Nephron (organoid): Measurements from ENCODE around the gene TNC.
A peak's percentile ranks its signal among the peaks of the same experiment; 100 is the strongest.

Experiments
- H3K27ac Mint-ChIP-seq, 3 experiments: 2 replicates each; pipeline ENCODE4 v1.8.0; 2020; ENCODE audit warnings: mixed read lengths in 3 of 3, mild to moderate bottlenecking in 2 of 3, moderate library complexity in 1 of 3
- H3K27me3 Mint-ChIP-seq: 2 replicates; pipeline ENCODE4 v1.8.0; 2021; ENCODE audit warnings: low read depth, mild to moderate bottlenecking, moderate library complexity, mixed read lengths
- H3K36me3 Mint-ChIP-seq: 2 replicates; pipeline ENCODE4 v1.8.0; 2020; ENCODE audit warnings: low read depth, mixed read lengths
- H3K4me1 Mint-ChIP-seq: 2 replicates; pipeline ENCODE4 v1.8.0; 2020; ENCODE audit warnings: mixed read lengths
- H3K4me3 Mint-ChIP-seq, 3 experiments: 2 replicates each; pipeline ENCODE4 v1.8.0; 2020; ENCODE audit warnings: mild to moderate bottlenecking in 3 of 3, mixed read lengths in 3 of 3, moderate library complexity in 2 of 3
- H3K9me3 Mint-ChIP-seq: 2 replicates; pipeline ENCODE4 v1.8.0; 2020; ENCODE audit warnings: mixed read lengths
- TF ChIP-seq, protein P1 (sequence below), 3 experiments: fragments of 200-600 bp; sonication (generic); IDR thresholded peaks; one replicate each; pipeline ENCODE4 v1.5.0; 2021; ENCODE audit warnings: antibody characterized with exemption in 3 of 3; ENCODE audit not compliant: unreplicated experiment in 3 of 3

The TNC gene

DNA sequence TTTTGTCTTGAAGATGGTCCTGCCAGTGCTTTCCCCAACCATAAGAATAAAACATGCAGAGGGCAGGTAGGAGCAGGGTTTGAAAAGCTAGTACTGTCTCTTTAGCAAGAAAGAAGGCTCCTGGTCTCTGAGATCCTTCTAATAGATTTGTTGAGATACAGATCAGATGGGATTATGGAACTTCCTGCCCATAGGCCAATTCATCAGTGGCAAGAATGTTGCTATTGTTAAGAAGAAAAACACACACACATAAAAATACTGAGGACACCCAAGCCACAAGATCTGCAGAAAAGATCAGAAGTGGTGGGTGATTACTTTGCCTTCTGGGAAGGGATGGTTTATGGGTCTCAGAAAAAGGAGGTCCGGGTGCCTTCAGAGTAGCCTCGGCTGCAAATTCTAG is 59.8 kb downstream of the TNC start:
- H3K4me1 Mint-ChIP-seq = no peaks in the 10 kb centered on the region
- H3K4me3 Mint-ChIP-seq = no peak overlapping the region
- H3K27me3 Mint-ChIP-seq = no peaks in the 10 kb centered on the region
- no peak overlapping the region for H3K27ac Mint-ChIP-seq
- H3K9me3 Mint-ChIP-seq = no peaks in the 10 kb centered on the region
- TF ChIP-seq, protein P1, sequence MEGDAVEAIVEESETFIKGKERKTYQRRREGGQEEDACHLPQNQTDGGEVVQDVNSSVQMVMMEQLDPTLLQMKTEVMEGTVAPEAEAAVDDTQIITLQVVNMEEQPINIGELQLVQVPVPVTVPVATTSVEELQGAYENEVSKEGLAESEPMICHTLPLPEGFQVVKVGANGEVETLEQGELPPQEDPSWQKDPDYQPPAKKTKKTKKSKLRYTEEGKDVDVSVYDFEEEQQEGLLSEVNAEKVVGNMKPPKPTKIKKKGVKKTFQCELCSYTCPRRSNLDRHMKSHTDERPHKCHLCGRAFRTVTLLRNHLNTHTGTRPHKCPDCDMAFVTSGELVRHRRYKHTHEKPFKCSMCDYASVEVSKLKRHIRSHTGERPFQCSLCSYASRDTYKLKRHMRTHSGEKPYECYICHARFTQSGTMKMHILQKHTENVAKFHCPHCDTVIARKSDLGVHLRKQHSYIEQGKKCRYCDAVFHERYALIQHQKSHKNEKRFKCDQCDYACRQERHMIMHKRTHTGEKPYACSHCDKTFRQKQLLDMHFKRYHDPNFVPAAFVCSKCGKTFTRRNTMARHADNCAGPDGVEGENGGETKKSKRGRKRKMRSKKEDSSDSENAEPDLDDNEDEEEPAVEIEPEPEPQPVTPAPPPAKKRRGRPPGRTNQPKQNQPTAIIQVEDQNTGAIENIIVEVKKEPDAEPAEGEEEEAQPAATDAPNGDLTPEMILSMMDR (IDR thresholded peaks at IDR 0.05; ENCODE audit: unreplicated experiment in 3 of 3) = no peak
- H3K36me3 Mint-ChIP-seq = peaks cover 30% of the 10 kb centered on the region

DNA sequence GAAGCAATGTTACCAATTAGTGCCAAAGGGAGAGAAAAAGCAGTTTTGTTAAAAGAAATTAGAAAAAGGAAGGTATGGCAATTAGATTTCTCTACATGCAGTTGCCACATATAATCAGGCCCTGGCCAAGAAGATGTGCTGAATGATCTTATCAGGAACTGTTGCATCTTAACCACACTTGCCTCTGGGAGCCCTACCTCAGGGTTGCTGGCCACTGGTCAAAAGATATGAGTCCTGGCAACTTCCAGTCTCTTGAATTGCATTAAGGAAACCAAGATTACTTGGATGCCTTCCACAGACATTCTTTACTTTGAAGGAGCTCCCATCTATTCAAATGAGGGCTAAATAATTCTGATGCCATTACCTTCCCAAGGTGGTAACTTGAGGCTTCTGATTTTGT is 60.4 kb downstream of the TNC start:
- Mint-ChIP-seq H3K4me1 (no peaks in the 10 kb centered on the region), H3K27ac (no peak overlapping the region), H3K9me3 (no peaks in the 10 kb centered on the region), H3K4me3 (no peak overlapping the region), H3K27me3 (no peaks in the 10 kb centered on the region), H3K36me3 (peaks cover 33% of the 10 kb centered on the region)
- TF ChIP-seq, protein P1 (IDR thresholded peaks at IDR 0.05; ENCODE audit: unreplicated experiment in 3 of 3) = no peak

- Mint-ChIP-seq H3K27ac (no peak overlapping the region), H3K4me1 (no peaks in the 10 kb centered on the region), H3K27me3 (no peaks in the 10 kb centered on the region), H3K36me3 (peaks cover 20% of the 10 kb centered on the region), H3K9me3 (no peaks in the 10 kb centered on the region), H3K4me3 (no peak overlapping the region)
- TF ChIP-seq, protein P1 (IDR thresholded peaks at IDR 0.05; ENCODE audit: unreplicated experiment in 3 of 3) = no peak
These were observed 67.9 kb downstream of the TNC start for GRCh38 chr9:115050002-115050490.

GRCh38 chr9:115046824-115047223 is 71.1 kb downstream of the TNC start:
- no peaks in the 10 kb centered on the region for H3K9me3 Mint-ChIP-seq
- H3K36me3 Mint-ChIP-seq = peaks cover 15% of the 10 kb centered on the region
- no peak overlapping the region for H3K27ac Mint-ChIP-seq
- H3K4me1 Mint-ChIP-seq = no peaks in the 10 kb centered on the region
- no peak overlapping the region for H3K4me3 Mint-ChIP-seq
- H3K27me3 Mint-ChIP-seq = no peaks in the 10 kb centered on the region
- TF ChIP-seq, protein P1 (IDR thresholded peaks at IDR 0.05; ENCODE audit: unreplicated experiment in 3 of 3) = no peak

- Mint-ChIP-seq H3K27ac (no peak overlapping the region), H3K36me3 (peaks cover 15% of the 10 kb centered on the region), H3K4me3 (no peak overlapping the region), H3K27me3 (no peaks in the 10 kb centered on the region), H3K9me3 (no peaks in the 10 kb centered on the region), H3K4me1 (no peaks in the 10 kb centered on the region)
- TF ChIP-seq, protein P1 (IDR thresholded peaks at IDR 0.05; ENCODE audit: unreplicated experiment in 3 of 3) = no peak
These were observed 71.8 kb downstream of the TNC start for GRCh38 chr9:115046199-115046598.

GRCh38 chr9:115043632-115044031 is 74.3 kb downstream of the TNC start:
- Mint-ChIP-seq H3K9me3 (no peaks in the 10 kb centered on the region), H3K36me3 (peaks cover 15% of the 10 kb centered on the region), H3K4me1 (no peaks in the 10 kb centered on the region), H3K27ac (peak overlapping the region in 1 of 3 experiments; percentile 84), H3K27me3 (no peaks in the 10 kb centered on the region), H3K4me3 (no peak overlapping the region)
- TF ChIP-seq, protein P1 (IDR thresholded peaks at IDR 0.05; ENCODE audit: unreplicated experiment in 3 of 3) = no peak
